Measurements from ENCODE around the gene CABP2. TPM values are rescaled to one million over a fixed set of nuclear protein-coding genes. Genes with fewer than 3 reads are reported as not detected.
"Not testable (repeated sequence)": the region's sequence is repeated elsewhere in the genome, so short reads cannot be mapped to it uniquely, and the experiment has no call there.

The CABP2 gene
- total RNA-seq (not detected), total RNA-seq (0 to 0.10 (median 0) reads per million in 29 experiments)
- total RNA-seq (2013), result not detected

- Mint-ChIP-seq H3K4me1 (no peaks in the 10 kb centered on the region), H3K27ac (no peak within 1 kb of the TSS), H3K27me3 (peaks cover 12 to 13% of the 10 kb centered on the region in 2 donors), H3K9me3 (no peaks in the 10 kb centered on the region), H3K4me3 (no peak within 1 kb of the TSS), H3K36me3 (no peaks in the 10 kb centered on the region)
- 80% methylated on average over 4 of the region's 23 CpGs for WGBS (ENCODE audit: insufficient coverage)
- Histone ChIP-seq H3K4me1 (ENCODE audit: control insufficient read depth in 1 of 2, extremely low read depth in 1 of 2, insufficient read depth in 2 of 2, low read length in 2 of 2) (no peaks in the 10 kb centered on the region), H3K36me3 (ENCODE audit: control insufficient read depth in 2 of 2, extremely low read depth in 1 of 2, insufficient read depth in 1 of 2, low read length in 1 of 2) (no peaks in the 10 kb centered on the region), H3K4me3 (ENCODE audit: control insufficient read depth in 1 of 2, extremely low read depth in 1 of 2, low read length in 1 of 2) (no peak within 1 kb of the TSS), H3K9me3 (no peaks in the 10 kb centered on the region), H3K27ac (ENCODE audit: low read length) (no peak within 1 kb of the TSS), H3K27me3 (replicated peaks in 1 of 2; ENCODE audit: control insufficient read depth in 2 of 2, extremely low read depth in 1 of 2, insufficient read depth in 2 of 2, low read length in 1 of 2) (peaks cover 0 to 45% of the 10 kb centered on the region in 2 experiments)
- ATAC-seq (replicated peaks in 1 of 4) (no peak), DNase-seq (no peak)
- CTCF ChIA-PET, result interaction anchor here in 1 of 2 donors (0.5 kb wide), 1 partner anchor 1140 kb away, joined by 3 read pairs; no protein-coding TSS in a partner anchor
- POLR2A ChIA-PET, result no interaction called here
Measured at GRCh38 chr11:67522844-67523555, at the start of gene CABP2. Gene CABP2, minus strand, starts transcription at chr11:67523446. Its CDS starts 120 bp downstream, at chr11:67523326.

- no peak for ATAC-seq (replicated peaks in 1 of 4)
- no peak overlapping the region for H3K4me3 ChIP-seq (ENCODE audit: control insufficient read depth in 1 of 2, extremely low read depth in 1 of 2, low read length in 1 of 2)
- WGBS (ENCODE audit: insufficient coverage), result 80% methylated on average over 17 of the region's 21 CpGs
- H3K27ac Mint-ChIP-seq, result no peak overlapping the region
- ChIA-PET CTCF (no interaction called here), POLR2A (no interaction called here)
- H3K36me3 Mint-ChIP-seq, result no peaks in the 10 kb centered on the region
- H3K9me3 Mint-ChIP-seq, result no peaks in the 10 kb centered on the region
- H3K4me1 Mint-ChIP-seq, result no peaks in the 10 kb centered on the region
- H3K27me3 ChIP-seq (replicated peaks in 1 of 2; ENCODE audit: control insufficient read depth in 2 of 2, extremely low read depth in 1 of 2, insufficient read depth in 2 of 2, low read length in 1 of 2), result peaks cover 0 to 37% of the 10 kb centered on the region in 2 experiments
- no peaks in the 10 kb centered on the region for H3K4me1 ChIP-seq (ENCODE audit: control insufficient read depth in 1 of 2, extremely low read depth in 1 of 2, insufficient read depth in 2 of 2, low read length in 2 of 2)
- H3K27me3 Mint-ChIP-seq, result peaks cover 17 to 25% of the 10 kb centered on the region in 2 donors
- no peak overlapping the region for H3K4me3 Mint-ChIP-seq
- H3K9me3 ChIP-seq, result no peaks in the 10 kb centered on the region
- H3K36me3 ChIP-seq (ENCODE audit: control insufficient read depth in 2 of 2, extremely low read depth in 1 of 2, insufficient read depth in 1 of 2, low read length in 1 of 2), result no peaks in the 10 kb centered on the region
- peak in 6 of 35 experiments; percentile 6 to 49 (median 26) for DNase-seq
- no peak overlapping the region for H3K27ac ChIP-seq (ENCODE audit: low read length)
Measured at GRCh38 chr11:67572747-67573419, 49.6 kb upstream of the CABP2 start.

GRCh38 chr11:67572305-67572704, 49.1 kb upstream of the CABP2 start:
- 17% methylated on average over 1 of the region's 5 CpGs for WGBS (ENCODE audit: insufficient coverage)
- Mint-ChIP-seq H3K4me1 (no peaks in the 10 kb centered on the region), H3K36me3 (no peaks in the 10 kb centered on the region), H3K27ac (no peak overlapping the region), H3K27me3 (peaks cover 15 to 20% of the 10 kb centered on the region in 2 donors), H3K4me3 (no peak overlapping the region), H3K9me3 (no peaks in the 10 kb centered on the region)
- Histone ChIP-seq H3K9me3 (no peaks in the 10 kb centered on the region), H3K27ac (ENCODE audit: low read length) (no peak overlapping the region), H3K4me3 (ENCODE audit: control insufficient read depth in 1 of 2, extremely low read depth in 1 of 2, low read length in 1 of 2) (no peak overlapping the region), H3K4me1 (ENCODE audit: control insufficient read depth in 1 of 2, extremely low read depth in 1 of 2, insufficient read depth in 2 of 2, low read length in 2 of 2) (no peaks in the 10 kb centered on the region), H3K27me3 (replicated peaks in 1 of 2; ENCODE audit: control insufficient read depth in 2 of 2, extremely low read depth in 1 of 2, insufficient read depth in 2 of 2, low read length in 1 of 2) (peaks cover 0 to 32% of the 10 kb centered on the region in 2 experiments), H3K36me3 (ENCODE audit: control insufficient read depth in 2 of 2, extremely low read depth in 1 of 2, insufficient read depth in 1 of 2, low read length in 1 of 2) (no peaks in the 10 kb centered on the region)
- CTCF ChIA-PET, result no interaction called here
- DNase-seq (no peak), ATAC-seq (replicated peaks in 1 of 4) (no peak)
- POLR2A ChIA-PET, result no interaction called here

- ChIA-PET POLR2A (no interaction called here), CTCF (no interaction called here)
- Histone ChIP-seq H3K9me3 (no peaks in the 10 kb centered on the region), H3K4me3 (ENCODE audit: control insufficient read depth in 1 of 2, extremely low read depth in 1 of 2, low read length in 1 of 2) (no peak overlapping the region), H3K27ac (ENCODE audit: low read length) (no peak overlapping the region), H3K4me1 (ENCODE audit: control insufficient read depth in 1 of 2, extremely low read depth in 1 of 2, insufficient read depth in 2 of 2, low read length in 2 of 2) (no peaks in the 10 kb centered on the region), H3K36me3 (ENCODE audit: control insufficient read depth in 2 of 2, extremely low read depth in 1 of 2, insufficient read depth in 1 of 2, low read length in 1 of 2) (no peaks in the 10 kb centered on the region), H3K27me3 (replicated peaks in 1 of 2; ENCODE audit: control insufficient read depth in 2 of 2, extremely low read depth in 1 of 2, insufficient read depth in 2 of 2, low read length in 1 of 2) (peaks cover 0 to 23% of the 10 kb centered on the region in 2 experiments)
- ATAC-seq (replicated peaks in 1 of 4) (no peak), DNase-seq (no peak)
- H3K27ac Mint-ChIP-seq, result no peak overlapping the region
- H3K4me3 Mint-ChIP-seq, result no peak overlapping the region
- H3K27me3 Mint-ChIP-seq, result peaks cover 11 to 14% of the 10 kb centered on the region in 2 donors
- no peaks in the 10 kb centered on the region for H3K36me3 Mint-ChIP-seq
- WGBS (ENCODE audit: insufficient coverage), result 70% methylated on average over 6 of the region's 6 CpGs
- no peaks in the 10 kb centered on the region for H3K9me3 Mint-ChIP-seq
- H3K4me1 Mint-ChIP-seq, result no peaks in the 10 kb centered on the region
Measured at GRCh38 chr11:67571443-67571842, 48.2 kb upstream of the CABP2 start.

GRCh38 chr11:67564230-67564629, 41.0 kb upstream of the CABP2 start:
- H3K4me3 Mint-ChIP-seq, result no peak overlapping the region
- H3K4me1 Mint-ChIP-seq, result peaks cover 0 to 3% (median 1%) of the 10 kb centered on the region in 3 donors
- WGBS (ENCODE audit: insufficient coverage), result 55% methylated on average over 3 of the region's 4 CpGs
- Histone ChIP-seq H3K4me3 (ENCODE audit: control insufficient read depth in 1 of 2, extremely low read depth in 1 of 2, low read length in 1 of 2) (no peak overlapping the region), H3K4me1 (ENCODE audit: control insufficient read depth in 1 of 2, extremely low read depth in 1 of 2, insufficient read depth in 2 of 2, low read length in 2 of 2) (peaks cover 0 to 4% of the 10 kb centered on the region in 2 experiments), H3K27ac (ENCODE audit: low read length) (no peak overlapping the region), H3K9me3 (no peaks in the 10 kb centered on the region), H3K36me3 (ENCODE audit: control insufficient read depth in 2 of 2, extremely low read depth in 1 of 2, insufficient read depth in 1 of 2, low read length in 1 of 2) (no peaks in the 10 kb centered on the region), H3K27me3 (replicated peaks in 1 of 2; ENCODE audit: control insufficient read depth in 2 of 2, extremely low read depth in 1 of 2, insufficient read depth in 2 of 2, low read length in 1 of 2) (peaks cover 0 to 19% of the 10 kb centered on the region in 2 experiments)
- ChIA-PET POLR2A (no interaction called here), CTCF (no interaction called here)
- no peak overlapping the region for H3K27ac Mint-ChIP-seq
- H3K36me3 Mint-ChIP-seq, result no peaks in the 10 kb centered on the region
- peaks cover 4 to 6% of the 10 kb centered on the region in 2 donors for H3K27me3 Mint-ChIP-seq
- DNase-seq, result no peak
- no peak for ATAC-seq (replicated peaks in 1 of 4)
- H3K9me3 Mint-ChIP-seq, result no peaks in the 10 kb centered on the region

GRCh38 chr11:67563705-67564114, 40.5 kb upstream of the CABP2 start:
- ATAC-seq (replicated peaks in 1 of 4); H3K4me3 Mint-ChIP-seq; CTCF ChIA-PET; H3K27me3 Mint-ChIP-seq; DNase-seq; H3K27ac Mint-ChIP-seq; H3K36me3 ChIP-seq (ENCODE audit: control insufficient read depth in 2 of 2, extremely low read depth in 1 of 2, insufficient read depth in 1 of 2, low read length in 1 of 2); POLR2A ChIA-PET; H3K9me3 Mint-ChIP-seq; H3K9me3 ChIP-seq; H3K4me3 ChIP-seq (ENCODE audit: control insufficient read depth in 1 of 2, extremely low read depth in 1 of 2, low read length in 1 of 2); H3K36me3 Mint-ChIP-seq; H3K27ac ChIP-seq (ENCODE audit: low read length); H3K4me1 Mint-ChIP-seq; H3K4me1 ChIP-seq (ENCODE audit: control insufficient read depth in 1 of 2, extremely low read depth in 1 of 2, insufficient read depth in 2 of 2, low read length in 2 of 2): not testable (repeated sequence)
- WGBS (ENCODE audit: insufficient coverage), result 91% methylated on average over 4 of the region's 11 CpGs
- peaks cover 0 to 22% of the 10 kb centered on the region in 2 experiments for H3K27me3 ChIP-seq (replicated peaks in 1 of 2; ENCODE audit: control insufficient read depth in 2 of 2, extremely low read depth in 1 of 2, insufficient read depth in 2 of 2, low read length in 1 of 2)
